Stimulated activated CD4-positive, alpha-beta T cell treated with anti-CD3 and anti-CD28 coated beads, TNF-alpha, amount 100 ng/mL, for 48 hours (primary cell): ENCODE data around the gene CDC20.

Experiments
- DNase-seq, 3 donors: peaks; one replicate each; pipeline ENCODE4 v3.0.0-alpha.2; 2020; ENCODE audit warnings: low read depth in 3 of 3

Gene CDC20

GRCh38 chr1:43358746-43359693 is at the start of gene CDC20:
CDC20 (plus strand) TSS chr1:43358981; CDS start chr1:43359216, 235 bp downstream.
- DNase-seq = peak; percentile 98 to 99 (median 98)

- no peak for DNase-seq
Observed at GRCh38 chr1:43309405-43310025, 49.3 kb upstream of the CDC20 start.

GRCh38 chr1:43311521-43311920 is 47.3 kb upstream of the CDC20 start:
- DNase-seq = no peak

GRCh38 chr1:43312212-43312623 is 46.6 kb upstream of the CDC20 start:
- no peak for DNase-seq

- no peak for DNase-seq
Observed at GRCh38 chr1:43312663-43313515, 45.9 kb upstream of the CDC20 start.

GRCh38 chr1:43313771-43314170 is 45.0 kb upstream of the CDC20 start:
- no peak for DNase-seq

- DNase-seq = no peak
Observed at GRCh38 chr1:43314233-43314632, 44.5 kb upstream of the CDC20 start.

GRCh38 chr1:43315481-43315880 is 43.3 kb upstream of the CDC20 start:
- DNase-seq = no peak

GRCh38 chr1:43315963-43316737 is 42.6 kb upstream of the CDC20 start:
- no peak for DNase-seq

- DNase-seq = no peak
Observed at GRCh38 chr1:43316738-43317520, 41.9 kb upstream of the CDC20 start.

GRCh38 chr1:43317817-43318471 is 40.8 kb upstream of the CDC20 start:
- no peak for DNase-seq

- DNase-seq = no peak
Observed at GRCh38 chr1:43318831-43319230, 40.0 kb upstream of the CDC20 start.

- no peak for DNase-seq
Observed at GRCh38 chr1:43319288-43319687, 39.5 kb upstream of the CDC20 start.

- no peak for DNase-seq
Observed at GRCh38 chr1:43319766-43320165, 39.0 kb upstream of the CDC20 start.

GRCh38 chr1:43321331-43321891 is 37.4 kb upstream of the CDC20 start:
- DNase-seq = no peak

- DNase-seq = no peak
Observed at GRCh38 chr1:43322506-43322905, 36.3 kb upstream of the CDC20 start.

- DNase-seq = no peak
Observed at GRCh38 chr1:43324810-43325209, 34.0 kb upstream of the CDC20 start.

- no peak for DNase-seq
Observed at GRCh38 chr1:43325381-43325780, 33.4 kb upstream of the CDC20 start.

- no peak for DNase-seq
Observed at GRCh38 chr1:43327549-43328292, 31.1 kb upstream of the CDC20 start.
